Stomach (tissue), 9 donors: ENCODE data around the gene CAPG. TPM values are rescaled to one million over a fixed set of nuclear protein-coding genes. Genes with fewer than 3 reads are reported as not detected.

ENCODE experiments used
- DNase-seq, 2 donors: peaks; one replicate each; pipeline versions ENCODE4 v3.0.0 to v3.0.0-alpha.2; 2013 to 2019
- H3K27ac ChIP-seq, 5 donors: fragments of 200-600 bp in 4 of 5; sonication (generic) in 4 of 5; one replicate each; pipeline ENCODE4 v1.5.1; 2013 to 2019; ENCODE audit warnings: mild to moderate bottlenecking in 1 of 5, moderate library complexity in 1 of 5
- H3K27me3 ChIP-seq, 3 donors: fragments of 200-600 bp; sonication (generic); one replicate each; pipeline ENCODE4 v1.5.1; 2017 to 2019; ENCODE audit warnings: mixed run types in 1 of 3
- H3K36me3 ChIP-seq, 4 donors: fragments of 200-600 bp; sonication (generic); 1 replicate in 3 of 4; 2 replicates in 1 of 4; pipeline ENCODE4 v1.5.1; 2016 to 2019
- H3K4me1 ChIP-seq, 4 donors: fragments of 200-600 bp; sonication (generic); one replicate each; pipeline ENCODE4 v1.5.1; 2016 to 2019
- H3K4me3 ChIP-seq, 4 donors: fragments of 200-600 bp; sonication (generic) in 3 of 4; one replicate each; pipeline ENCODE4 v1.5.1; 2016 to 2019; ENCODE audit warnings: mild to moderate bottlenecking in 1 of 4
- H3K9me3 ChIP-seq, 4 donors: fragments of 200-600 bp; sonication (generic); one replicate each; pipeline ENCODE4 v1.5.1; 2016 to 2019
- EP300 ChIP-seq: sonication (generic); formaldehyde crosslinking; IDR thresholded peaks from one replicate; pipeline ENCODE4 v1.6.1; 2017; ENCODE audit warnings: antibody characterized with exemption
- POLR2A ChIP-seq, 4 donors: fragments of 450-650 bp; IDR thresholded peaks; one replicate each; pipeline ENCODE4 v1.6.1; 2016; ENCODE audit warnings: antibody characterized with exemption in 4 of 4, control low read depth in 2 of 4, mild to moderate bottlenecking in 1 of 4, moderate library complexity in 1 of 4
- POLR2AphosphoS5 ChIP-seq, 3 donors: sonication (generic); formaldehyde crosslinking; IDR thresholded peaks; one replicate each; pipeline ENCODE4 v1.6.1; 2016; ENCODE audit warnings: antibody characterized with exemption in 3 of 3
- WGBS, 5 donors: extraction: QIAGEN DNeasy Blood & Tissue Kit in 3 of 5; methylation state at CpG; one replicate each; pipeline versions ENCODE4 v1.1.5 to v1.1.7; 2013 to 2018; 5-methylcytosine and 5-hydroxymethylcytosine counted together
- intact Hi-C: fragments of 100-400 bp; cut with DNase I; formaldehyde crosslinking; loops from one replicate; pipeline ENCODE4 v1.15.1; 2023; ENCODE audit warnings: low total_unique reads
- polyA plus RNA-seq, 3 donors: library from polyadenylated mRNA; stranded (reverse); fragments of 200-250 nt; gene quantifications; one replicate each; pipeline ENCODE4 v1.2.3, GENCODE V29; 2013
- total RNA-seq, 5 donors: library from RNA; depleted of rRNA; stranded (reverse); fragments of >200 nt; gene quantifications; one replicate each; pipeline versions ENCODE4 v1.1.0 to v1.2.3, GENCODE V29; 2014 to 2016
- TF ChIP-seq, protein P1 (sequence below), 7 experiments: fragments of 450-650 bp in 4 of 7; fragments of 200-600 bp in 3 of 7; sonication (generic) in 3 of 7; IDR thresholded peaks; one replicate each; pipeline ENCODE4 v1.5.1; 2016 to 2019; ENCODE audit warnings: antibody characterized with exemption in 7 of 7, control low read depth in 2 of 7, mild to moderate bottlenecking in 1 of 7
- donor health status: healthy with polysubstance abuse.
- donor health status: Bipolar disorder and iron deficiency.
- donor health status: healthy.

The CAPG gene
- total and polyA plus RNA-seq, 8 donors, result 35.0 to 350 (median 126) TPM

DNA sequence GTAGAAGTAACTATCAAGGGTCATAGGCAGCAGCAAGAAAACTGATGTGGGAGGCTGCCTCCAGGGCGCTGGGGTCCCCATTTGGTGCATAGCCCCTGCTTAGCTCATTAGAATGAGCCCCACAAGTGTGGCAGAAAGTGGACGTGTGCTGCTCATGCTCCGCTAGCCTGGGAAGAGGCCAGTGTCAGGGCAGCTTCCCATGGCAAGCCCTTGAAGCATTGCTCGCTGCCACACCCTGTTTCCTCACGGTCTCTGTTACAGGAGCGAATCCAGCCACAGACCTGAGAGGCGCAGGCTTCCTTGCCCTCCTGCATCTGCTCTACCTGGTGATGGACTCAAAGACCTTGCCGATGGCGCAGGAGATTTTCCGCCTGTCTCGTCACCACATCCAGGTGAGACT lies 33.1 kb downstream of the CAPG start:
- Histone ChIP-seq H3K36me3 (peaks cover 14 to 80% (median 67%) of the 10 kb centered on the region in 4 donors), H3K4me3 (no peak overlapping the region), H3K4me1 (peaks cover 0 to 14% (median 0%) of the 10 kb centered on the region in 4 donors), H3K9me3 (no peaks in the 10 kb centered on the region), H3K27ac (no peak overlapping the region), H3K27me3 (no peaks in the 10 kb centered on the region)
- intact Hi-C loops, result no loop called here
- no peak for TF ChIP-seq EP300
- 81 to 92% (median 87%) methylated on average over 11 of the region's 11 CpGs for WGBS, 5 donors
- DNase-seq, result no peak

DNA sequence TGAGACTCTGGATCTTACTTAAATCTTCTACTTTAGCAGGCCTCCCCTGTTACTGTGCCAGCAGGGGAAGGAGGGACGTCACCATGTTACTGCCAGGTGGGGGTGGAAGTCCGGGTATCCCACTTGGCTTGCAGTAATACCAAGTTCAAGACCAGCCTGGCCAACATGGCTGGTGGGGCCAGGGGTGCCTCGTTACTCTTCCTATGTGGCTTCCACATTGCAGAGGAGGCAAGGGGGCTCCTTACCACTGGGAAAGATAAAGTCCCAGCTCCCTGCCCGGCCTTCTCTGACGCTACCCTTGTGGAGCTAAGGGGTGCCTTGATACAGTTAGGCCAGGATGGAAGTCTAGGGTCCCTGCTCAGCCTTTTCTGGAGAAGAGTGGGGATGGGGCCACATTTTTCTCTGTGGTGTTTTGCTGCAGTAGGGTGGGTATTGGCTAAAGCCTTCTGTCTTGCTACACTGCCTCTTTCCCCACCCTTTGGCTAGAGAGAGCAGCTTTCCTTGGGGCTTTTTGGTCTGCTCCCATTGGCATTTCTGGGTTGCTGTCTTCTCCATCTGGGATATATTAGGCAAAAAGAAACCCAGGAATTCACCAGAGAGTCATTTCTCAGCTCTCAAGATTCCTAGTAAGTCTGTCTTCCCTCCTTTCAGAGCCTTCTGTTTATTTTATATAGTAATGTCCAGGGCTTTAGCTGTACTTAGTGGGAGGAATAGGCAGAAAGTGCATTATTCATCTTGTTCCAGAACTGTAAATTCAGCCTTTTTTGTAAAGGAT lies 33.7 kb downstream of the CAPG start:
- Histone ChIP-seq H3K9me3 (no peaks in the 10 kb centered on the region), H3K27me3 (no peaks in the 10 kb centered on the region), H3K27ac (peak overlapping the region in 1 of 5 donors; percentile 23), H3K36me3 (peaks cover 14 to 83% (median 73%) of the 10 kb centered on the region in 4 donors), H3K4me1 (peaks cover 0 to 14% (median 0%) of the 10 kb centered on the region in 4 donors), H3K4me3 (no peak overlapping the region)
- intact Hi-C loops, result no loop called here
- DNase-seq, result no peak
- TF ChIP-seq, protein P1, sequence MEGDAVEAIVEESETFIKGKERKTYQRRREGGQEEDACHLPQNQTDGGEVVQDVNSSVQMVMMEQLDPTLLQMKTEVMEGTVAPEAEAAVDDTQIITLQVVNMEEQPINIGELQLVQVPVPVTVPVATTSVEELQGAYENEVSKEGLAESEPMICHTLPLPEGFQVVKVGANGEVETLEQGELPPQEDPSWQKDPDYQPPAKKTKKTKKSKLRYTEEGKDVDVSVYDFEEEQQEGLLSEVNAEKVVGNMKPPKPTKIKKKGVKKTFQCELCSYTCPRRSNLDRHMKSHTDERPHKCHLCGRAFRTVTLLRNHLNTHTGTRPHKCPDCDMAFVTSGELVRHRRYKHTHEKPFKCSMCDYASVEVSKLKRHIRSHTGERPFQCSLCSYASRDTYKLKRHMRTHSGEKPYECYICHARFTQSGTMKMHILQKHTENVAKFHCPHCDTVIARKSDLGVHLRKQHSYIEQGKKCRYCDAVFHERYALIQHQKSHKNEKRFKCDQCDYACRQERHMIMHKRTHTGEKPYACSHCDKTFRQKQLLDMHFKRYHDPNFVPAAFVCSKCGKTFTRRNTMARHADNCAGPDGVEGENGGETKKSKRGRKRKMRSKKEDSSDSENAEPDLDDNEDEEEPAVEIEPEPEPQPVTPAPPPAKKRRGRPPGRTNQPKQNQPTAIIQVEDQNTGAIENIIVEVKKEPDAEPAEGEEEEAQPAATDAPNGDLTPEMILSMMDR (IDR thresholded peaks at IDR 0.05), result no peak
- TF ChIP-seq POLR2A (IDR thresholded peaks at IDR 0.05) (no peak), EP300 (no peak), POLR2AphosphoS5 (IDR thresholded peaks at IDR 0.05) (no peak)
- WGBS, 5 donors, result 76 to 97% (median 93%) methylated on average over 5 of the region's 5 CpGs

DNA sequence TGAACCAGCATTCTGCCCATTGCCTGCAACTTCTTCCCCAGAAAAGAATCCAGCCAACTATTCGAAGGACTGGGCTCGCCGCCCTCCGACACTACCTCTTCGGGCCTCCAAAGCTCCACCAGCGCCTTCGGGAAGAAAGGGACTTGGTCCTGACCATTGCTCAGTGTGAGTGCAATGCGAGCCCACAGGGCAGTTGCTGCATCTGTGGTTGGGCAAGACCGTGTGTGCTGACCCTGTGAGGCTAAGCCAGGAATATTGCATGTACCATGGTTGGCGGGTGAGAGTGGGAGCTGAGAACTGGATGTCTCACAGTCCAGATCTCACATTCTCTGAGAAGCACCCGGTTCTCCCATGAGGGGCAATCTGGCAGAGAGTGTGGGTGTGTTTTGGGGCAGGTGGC lies 39.1 kb downstream of the CAPG start:
- no peaks in the 10 kb centered on the region for H3K27me3 ChIP-seq
- no peak overlapping the region for H3K27ac ChIP-seq
- intact Hi-C loops, result no loop called here
- no peaks in the 10 kb centered on the region for H3K9me3 ChIP-seq
- peaks cover 0 to 3% (median 0%) of the 10 kb centered on the region in 4 donors for H3K4me1 ChIP-seq
- TF ChIP-seq EP300, result no peak
- no peak for TF ChIP-seq POLR2AphosphoS5 (IDR thresholded peaks at IDR 0.05)
- TF ChIP-seq, protein P1 (IDR thresholded peaks at IDR 0.05), result no peak
- TF ChIP-seq POLR2A (IDR thresholded peaks at IDR 0.05), result no peak
- 93 to 100% (median 96%) methylated on average over 9 to 11 of the region's 11 CpGs for WGBS, 5 donors
- no peak for DNase-seq
- peaks cover 2 to 69% (median 56%) of the 10 kb centered on the region in 4 donors for H3K36me3 ChIP-seq
- H3K4me3 ChIP-seq, result no peak overlapping the region

DNA sequence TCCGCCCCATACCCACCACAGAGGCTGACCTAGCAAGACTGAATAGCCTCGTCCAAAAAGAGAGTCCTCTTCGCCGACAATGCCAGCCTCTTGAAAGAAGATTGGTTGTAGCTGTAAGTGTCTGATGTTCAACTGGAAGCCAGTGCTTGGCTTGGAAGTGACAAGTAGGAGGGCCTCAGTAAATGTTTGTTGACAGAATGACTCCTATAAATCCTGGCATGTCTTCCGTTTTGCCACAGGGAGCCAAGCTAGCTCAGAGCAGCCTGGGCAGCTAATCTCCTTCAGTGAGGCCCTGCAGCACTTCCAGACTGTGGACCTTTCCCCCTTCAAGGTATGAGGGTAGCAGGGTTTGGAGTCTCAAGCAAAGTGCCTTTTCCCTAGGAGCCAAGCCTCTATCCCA lies 40.7 kb downstream of the CAPG start:
- Histone ChIP-seq H3K9me3 (no peaks in the 10 kb centered on the region), H3K4me1 (peaks cover 0 to 3% (median 0%) of the 10 kb centered on the region in 4 donors), H3K27ac (no peak overlapping the region), H3K36me3 (peaks cover 2 to 66% (median 59%) of the 10 kb centered on the region in 4 donors), H3K4me3 (no peak overlapping the region), H3K27me3 (no peaks in the 10 kb centered on the region)
- intact Hi-C loops, result no loop called here
- TF ChIP-seq POLR2A (IDR thresholded peaks at IDR 0.05), result no peak
- TF ChIP-seq, protein P1 (IDR thresholded peaks at IDR 0.05), result no peak
- no peak for TF ChIP-seq EP300
- DNase-seq, result no peak
- WGBS, 5 donors, result 70 to 84% (median 83%) methylated on average over 5 of the region's 5 CpGs

DNA sequence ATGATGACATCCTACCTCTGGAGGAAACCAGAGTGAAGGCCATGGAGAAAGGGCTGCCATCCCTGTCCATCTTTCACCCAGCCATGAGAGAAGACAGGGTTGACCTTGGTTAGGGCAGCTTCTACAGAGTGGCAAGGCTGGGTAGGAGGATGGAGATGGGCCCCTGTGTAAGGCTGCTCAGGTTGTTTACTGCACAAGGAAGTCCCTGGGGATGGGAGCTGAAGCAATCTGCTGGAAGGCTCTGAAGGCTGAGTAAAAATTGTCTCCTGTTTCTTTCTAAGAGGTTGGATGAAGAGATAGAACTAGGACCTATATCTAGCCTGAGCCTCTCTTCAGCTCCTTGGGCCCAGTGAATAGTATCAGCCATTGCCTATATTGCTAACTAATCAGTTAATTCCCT lies 41.2 kb downstream of the CAPG start:
- Histone ChIP-seq H3K4me3 (no peak overlapping the region), H3K27ac (no peak overlapping the region), H3K36me3 (peaks cover 2 to 70% (median 63%) of the 10 kb centered on the region in 4 donors), H3K27me3 (no peaks in the 10 kb centered on the region), H3K9me3 (no peaks in the 10 kb centered on the region), H3K4me1 (peaks cover 0 to 3% (median 0%) of the 10 kb centered on the region in 4 donors)
- intact Hi-C loops, result no loop called here
- TF ChIP-seq POLR2AphosphoS5 (IDR thresholded peaks at IDR 0.05) (no peak), POLR2A (IDR thresholded peaks at IDR 0.05) (no peak), EP300 (no peak)
- TF ChIP-seq, protein P1 (IDR thresholded peaks at IDR 0.05), result no peak
- DNase-seq, result no peak
